Measurements from ENCODE around the gene GRAMD4.

The GRAMD4 gene

DNA sequence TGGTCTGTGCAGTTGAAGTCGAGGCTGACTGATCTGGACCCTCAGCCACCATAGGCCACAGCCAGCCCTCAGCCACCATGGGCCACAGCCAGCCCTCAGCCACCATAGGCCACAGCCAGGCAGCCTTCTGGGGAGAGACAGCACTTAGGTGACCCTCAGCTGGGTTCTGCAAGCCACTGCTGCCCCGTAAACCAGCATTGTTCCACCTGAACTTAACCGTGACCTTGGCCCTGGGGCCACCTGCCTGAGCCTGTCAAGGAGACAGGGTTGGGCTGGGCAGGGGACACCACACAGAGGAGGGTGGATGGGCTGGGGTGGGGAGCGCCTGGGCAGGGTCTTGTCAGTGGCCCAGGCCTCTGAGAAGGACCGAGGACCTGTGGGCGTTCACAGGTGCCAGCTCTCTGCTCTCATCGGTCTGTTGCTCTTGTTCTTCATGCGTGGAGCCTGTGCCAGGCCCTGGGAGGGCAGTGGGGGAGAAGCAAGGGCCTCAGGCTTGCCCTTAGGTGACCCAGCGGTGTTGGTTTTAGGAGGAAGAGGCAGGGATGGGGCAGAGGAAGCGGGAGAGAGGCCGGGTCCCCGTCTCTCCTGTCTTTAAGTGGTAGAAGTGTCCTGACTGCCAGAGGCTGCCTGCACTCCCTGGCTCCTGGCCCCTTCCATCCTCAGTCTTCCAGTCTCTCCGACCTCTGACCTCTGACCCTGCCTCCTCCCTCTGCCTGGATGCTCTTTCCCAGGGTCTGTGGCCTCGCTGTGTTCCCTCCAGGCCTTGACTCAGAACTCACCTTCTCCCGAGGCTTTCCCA is 36.9 kb downstream of the GRAMD4 start:
- DNase-seq (ENCODE audit: low read depth), result no peak

GRCh38 chr22:46657655-46657953 is 37.4 kb downstream of the GRAMD4 start:
- no peak for DNase-seq (ENCODE audit: low read depth)

GRCh38 chr22:46657996-46658947 is 38.1 kb downstream of the GRAMD4 start:
- no peak for DNase-seq (ENCODE audit: low read depth)

DNA sequence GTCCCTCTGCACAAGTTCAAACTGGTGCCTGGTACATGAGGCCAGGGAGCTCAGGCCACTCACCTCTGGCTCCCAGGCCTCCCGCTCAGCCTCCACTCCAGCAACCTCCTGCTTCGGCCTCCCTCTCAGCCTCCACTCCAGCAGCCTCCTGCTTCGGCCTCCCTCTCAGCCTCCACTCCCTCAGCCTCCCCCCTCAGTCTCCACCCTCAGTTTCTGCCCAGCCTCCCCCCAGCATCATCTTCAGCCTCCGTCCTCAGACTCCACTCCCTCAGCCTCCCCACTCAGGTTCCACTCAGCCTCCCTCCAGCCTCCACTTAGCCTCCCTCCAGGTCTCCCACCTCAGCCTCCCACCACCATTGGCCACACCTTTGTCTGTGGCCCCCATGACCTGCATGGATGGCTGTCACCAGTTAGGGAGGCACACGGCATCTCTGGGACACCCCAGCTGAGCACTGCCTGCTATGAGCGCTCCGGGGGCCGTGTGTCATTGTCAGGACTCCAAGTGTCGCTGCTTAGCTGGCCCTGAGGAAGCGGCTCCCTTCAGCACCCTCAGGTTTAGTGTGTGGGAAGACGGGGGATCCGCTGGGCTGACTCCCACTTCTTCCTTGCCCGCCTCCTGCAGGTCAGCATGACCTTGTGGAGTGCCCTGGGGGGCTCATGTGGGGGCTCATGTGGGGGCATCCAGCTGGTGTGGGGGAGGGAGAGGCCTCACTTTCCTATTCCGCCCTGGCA is 39.0 kb downstream of the GRAMD4 start:
- no peak for DNase-seq (ENCODE audit: low read depth)

- no peak for DNase-seq (ENCODE audit: low read depth)
Measured at GRCh38 chr22:46659791-46660186, 39.6 kb downstream of the GRAMD4 start.

GRCh38 chr22:46660604-46661201 is 40.5 kb downstream of the GRAMD4 start:
- DNase-seq (ENCODE audit: low read depth), result peak; percentile 16

DNA sequence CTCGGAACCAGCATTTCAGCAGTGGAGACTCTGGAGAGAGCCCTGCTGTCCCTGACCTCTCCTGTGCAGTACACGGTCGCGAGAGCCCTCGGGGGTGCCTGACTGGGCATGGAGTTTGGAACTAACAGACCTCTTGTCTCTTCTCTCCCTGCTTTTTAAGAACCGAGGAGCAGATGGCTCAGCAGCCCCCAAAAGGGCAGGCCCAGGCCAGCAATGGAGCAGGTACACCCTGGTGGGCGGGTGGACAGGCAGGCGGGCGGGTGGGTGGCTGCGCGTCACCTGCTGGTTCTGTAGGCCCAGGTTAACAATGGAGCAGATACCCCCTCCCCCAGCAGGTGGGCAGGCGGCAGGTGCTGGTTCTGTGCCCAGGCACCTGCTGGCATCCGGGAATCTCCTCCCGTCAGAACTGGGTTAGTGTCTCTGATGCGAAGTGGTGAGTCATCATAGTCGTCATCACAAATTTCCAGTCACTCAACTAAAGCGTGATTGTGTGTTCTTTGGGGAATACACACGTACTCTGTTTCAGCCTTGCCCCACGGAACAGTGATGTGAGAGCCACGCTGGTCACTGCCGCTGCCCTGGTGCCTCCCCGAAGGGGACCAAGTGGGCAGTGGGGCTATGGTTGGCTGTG is 41.1 kb downstream of the GRAMD4 start:
- DNase-seq (ENCODE audit: low read depth), result peak; percentile 58

GRCh38 chr22:46662226-46662625 is 42.0 kb downstream of the GRAMD4 start:
- no peak for DNase-seq (ENCODE audit: low read depth)

- no peak for DNase-seq (ENCODE audit: low read depth)
Measured at GRCh38 chr22:46663001-46663400, 42.8 kb downstream of the GRAMD4 start.

DNA sequence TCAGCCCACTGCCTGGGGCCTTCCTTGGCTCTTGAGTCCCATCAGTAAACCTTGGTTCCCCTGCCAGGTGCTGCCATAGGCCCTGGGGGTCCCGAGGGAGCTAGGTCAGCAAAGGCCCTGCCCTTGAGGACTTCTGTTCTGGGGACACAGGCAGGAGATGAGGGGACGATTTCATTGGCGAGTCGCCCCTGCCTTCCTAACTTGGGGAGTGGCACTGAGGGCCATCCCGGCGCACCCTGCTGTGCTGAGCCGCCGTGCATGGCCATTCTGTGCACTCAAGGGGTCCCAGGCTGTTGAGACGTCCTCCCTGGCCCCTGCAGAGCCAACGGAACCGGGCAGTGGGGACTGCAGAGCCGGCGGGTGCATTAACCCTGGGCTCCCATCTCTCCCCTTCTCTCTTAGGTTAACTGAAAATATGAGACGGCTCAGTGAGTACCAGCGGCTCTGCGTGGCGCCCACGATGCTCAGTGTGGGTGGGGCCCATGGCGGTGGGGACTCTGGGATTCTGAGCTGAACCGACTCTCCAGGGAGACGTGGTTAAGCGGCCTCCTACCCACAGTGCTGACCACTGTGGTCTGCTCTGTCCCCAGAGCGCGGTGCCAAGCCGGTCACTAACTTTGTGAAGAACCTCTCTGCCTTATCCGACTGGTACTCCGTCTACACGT is 43.4 kb downstream of the GRAMD4 start:
- no peak for DNase-seq (ENCODE audit: low read depth)

- DNase-seq (ENCODE audit: low read depth), result no peak
Measured at GRCh38 chr22:46664301-46664855, 44.2 kb downstream of the GRAMD4 start.

DNA sequence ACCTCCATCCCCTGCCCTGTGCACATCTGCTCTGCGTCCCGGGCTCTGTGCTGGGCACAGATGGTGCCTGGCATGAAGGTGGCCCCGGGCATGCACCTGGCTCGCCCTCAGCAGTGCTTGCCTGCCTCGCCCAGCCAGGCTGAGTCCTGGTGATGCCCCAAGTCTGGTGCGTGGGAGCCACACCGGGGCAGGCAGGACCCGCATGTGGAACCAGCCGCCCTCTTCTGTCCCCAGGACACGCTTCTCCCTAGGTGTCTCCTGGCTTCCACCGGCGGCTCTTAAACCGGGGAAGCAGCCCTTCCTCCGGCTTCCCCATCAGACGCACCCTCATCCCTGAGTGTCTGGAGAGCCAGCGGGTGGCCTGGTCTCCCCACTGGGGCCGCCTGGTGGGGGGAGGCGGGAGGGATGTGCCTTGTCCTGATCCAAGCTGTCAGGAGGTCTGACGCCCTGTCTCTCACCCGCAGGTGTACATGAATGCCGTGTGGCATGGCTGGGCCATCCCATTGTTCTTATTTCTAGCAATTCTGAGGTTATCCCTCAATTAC is 45.0 kb downstream of the GRAMD4 start:
- no peak for DNase-seq (ENCODE audit: low read depth)

- no peak for DNase-seq (ENCODE audit: low read depth)
Measured at GRCh38 chr22:46665751-46666280, 45.6 kb downstream of the GRAMD4 start.

- DNase-seq (ENCODE audit: low read depth), result no peak
Measured at GRCh38 chr22:46666577-46667244, 46.5 kb downstream of the GRAMD4 start.

DNA sequence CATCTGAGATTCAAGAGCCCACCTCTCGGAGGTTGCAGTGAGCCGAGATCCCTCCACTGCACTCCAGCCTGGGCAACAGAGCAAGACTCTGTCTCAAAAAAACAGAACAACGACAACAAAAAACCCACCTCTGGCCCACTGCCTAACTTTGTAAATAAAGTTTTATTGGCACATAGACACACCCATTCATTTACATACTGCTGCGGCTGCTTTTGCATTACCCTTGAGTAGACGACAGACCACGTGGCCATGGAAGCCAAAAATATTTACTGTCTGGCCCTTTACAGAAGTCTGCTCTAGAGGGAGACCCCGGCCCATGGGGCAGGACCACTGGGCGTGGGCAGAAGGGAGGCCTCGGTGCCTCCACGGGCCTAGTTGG is 47.0 kb downstream of the GRAMD4 start:
- no peak for DNase-seq (ENCODE audit: low read depth)

DNA sequence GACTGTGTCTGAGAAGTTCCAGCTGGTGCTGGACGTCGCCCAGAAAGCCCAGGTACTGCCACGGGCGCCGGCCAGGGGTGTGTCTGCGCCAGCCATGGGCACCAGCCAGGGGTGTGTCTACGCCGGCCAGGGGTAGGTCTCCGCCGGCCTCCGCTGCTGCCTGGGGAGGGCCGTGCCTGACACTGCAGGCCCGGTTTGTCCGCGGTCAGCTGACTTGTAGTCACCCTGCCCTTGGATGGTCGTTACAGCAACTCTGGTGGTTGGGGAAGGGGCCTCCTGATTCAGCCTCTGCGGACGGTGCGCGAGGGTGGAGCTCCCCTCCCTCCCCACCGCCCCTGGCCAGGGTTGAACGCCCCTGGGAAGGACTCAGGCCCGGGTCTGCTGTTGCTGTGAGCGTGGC is 47.9 kb downstream of the GRAMD4 start:
- no peak for DNase-seq (ENCODE audit: low read depth)

GRCh38 chr22:46669201-46669600 is 49.0 kb downstream of the GRAMD4 start:
- DNase-seq (ENCODE audit: low read depth), result no peak

DNA sequence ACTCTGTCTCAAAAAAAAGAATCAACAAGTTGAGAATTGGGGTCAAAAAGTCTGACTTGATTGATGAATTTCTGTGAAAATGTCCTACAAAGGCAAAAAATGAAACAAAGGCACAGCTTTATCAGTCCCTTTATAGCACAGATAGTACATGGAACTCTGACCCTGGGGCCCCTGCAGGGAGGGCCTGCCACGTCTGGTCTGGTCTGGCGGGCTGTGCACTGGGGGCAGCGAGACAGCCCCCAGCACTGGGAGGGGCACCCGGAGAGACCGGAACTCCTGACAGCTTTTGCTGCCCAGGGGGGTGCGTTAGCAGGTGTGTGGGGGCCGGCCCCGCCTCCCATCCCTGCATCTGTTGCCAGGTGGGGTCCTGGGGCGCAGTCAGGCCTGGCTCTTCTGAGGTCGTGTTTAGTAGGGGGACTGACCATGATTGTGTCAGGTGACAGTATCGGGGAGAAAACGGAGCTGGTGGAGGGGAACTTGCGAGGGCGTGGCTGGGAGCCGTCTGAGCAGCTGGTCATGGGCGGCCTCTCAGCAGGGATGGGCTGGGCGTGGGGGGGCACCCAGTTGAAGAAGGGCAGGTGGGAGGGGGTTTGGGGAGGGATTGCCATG is 51.7 kb downstream of the GRAMD4 start:
- no peak for DNase-seq (ENCODE audit: low read depth)

- no peak for DNase-seq (ENCODE audit: low read depth)
Measured at GRCh38 chr22:46672731-46673130, 52.5 kb downstream of the GRAMD4 start.

Data from activated T-helper 9 cell treated with anti-CD3 and anti-CD28 coated beads, Interleukin-2, amount 50 U/mL, for 16 hours (primary cell).